Ovary (tissue), 9 donors: Measurements from ENCODE around the gene CHRNE. TPM values are rescaled to one million over a fixed set of nuclear protein-coding genes. Genes with fewer than 3 reads are reported as not detected.
A peak's percentile ranks its signal among the peaks of the same experiment; 100 is the strongest.

Experiments used
- DNase-seq, 5 donors: peaks; one replicate each; pipeline ENCODE4 v3.0.0-alpha.2; 2019 to 2020
- H3K27ac ChIP-seq, 2 donors: fragments of 200-600 bp; one replicate each; pipeline versions ENCODE4 v1.5.1 to v1.8.0; 2019 to 2022
- H3K27me3 ChIP-seq: fragments of 200-600 bp; one replicate; pipeline ENCODE4 v1.8.0; 2022
- H3K36me3 ChIP-seq: fragments of 200-600 bp; sonication (generic); one replicate; pipeline ENCODE4 v1.5.1; 2019
- H3K4me1 ChIP-seq: one replicate; pipeline ENCODE4 v1.8.1; 2013; ENCODE audit warnings: mild to moderate bottlenecking, moderate library complexity; ENCODE audit not compliant: insufficient read depth
- H3K4me3 ChIP-seq: fragments of 200-600 bp; sonication (generic); one replicate; pipeline ENCODE4 v1.5.1; 2017
- H3K9me3 ChIP-seq, 2 donors: fragments of 200-600 bp in 1 of 2; sonication (generic) in 1 of 2; one replicate each; pipeline versions ENCODE4 v1.5.1 to v1.8.1; 2013 to 2019; ENCODE audit warnings: mild to moderate bottlenecking in 1 of 2, moderate library complexity in 1 of 2
- EP300 ChIP-seq: sonication (generic); formaldehyde crosslinking; IDR thresholded peaks from one replicate; pipeline ENCODE4 v1.6.1; 2017; ENCODE audit warnings: antibody characterized with exemption
- POLR2A ChIP-seq: fragments of 450-650 bp; IDR thresholded peaks from one replicate; pipeline ENCODE4 v1.6.1; 2017; ENCODE audit warnings: antibody characterized with exemption, mild to moderate bottlenecking, moderate library complexity
- WGBS, 3 donors: extraction: QIAGEN DNeasy Blood & Tissue Kit in 1 of 3; methylation state at CpG; one replicate each; pipeline versions ENCODE4 v1.1.5 to v1.1.7; 2013 to 2017; 5-methylcytosine and 5-hydroxymethylcytosine counted together
- intact Hi-C, 4 donors: fragments of 100-400 bp; cut with DNase I; formaldehyde crosslinking; loops; one replicate each; pipeline versions ENCODE4 v1.11.0 to v1.15.1; 2022 to 2023
- polyA plus RNA-seq, 2 donors: library from polyadenylated mRNA; stranded (reverse); fragments of 200-250 nt in 1 of 2; fragments of 350-450 nt in 1 of 2; fragmentation: Illumina TruSeq in 1 of 2; extraction: RNeasy Lipid Tissue Mini Kit (QIAGEN cat#74804) in 1 of 2; gene quantifications; one replicate each; pipeline ENCODE4 v1.2.3, GENCODE V29; 2013 to 2014
- total RNA-seq, 7 donors: library from RNA; depleted of rRNA in 2 of 7; stranded (reverse); fragments of >200 nt in 2 of 7; fragmentation: NEBNext Ultra II Directional in 3 of 7; extraction: Animal tissue kit (Norgen Biotek cat#: 25700) in 3 of 7; gene quantifications; one replicate each; pipeline versions ENCODE4 v1.1.0 to v1.2.4, GENCODE V29; 2016 to 2023
- TF ChIP-seq, protein P1 (sequence below), 3 donors: fragments of 450-650 bp in 2 of 3; fragments of 200-600 bp in 1 of 3; IDR thresholded peaks; one replicate each; pipeline versions ENCODE4 v1.5.1 to v1.8.0; 2016 to 2022; ENCODE audit warnings: antibody characterized with exemption in 3 of 3, mild to moderate bottlenecking in 1 of 3
- donor health status: DM: no; HTN: no; CAD: no; lungs with moderate emphysema.
- donor health status: DM: no; HTN: no; CAD: no.
- donor health status: Bipolar disorder and iron deficiency.
- donor health status: DM: yes; HTN: yes; CAD: no.
- donor health status: DM: no; HTN: no; CAD: no.
- donor health status: DM: yes; HTN: yes; CAD: no.

The CHRNE gene
- total and polyA plus RNA-seq, 9 donors = 0.34 to 1.4 (median 1.0) TPM

DNA sequence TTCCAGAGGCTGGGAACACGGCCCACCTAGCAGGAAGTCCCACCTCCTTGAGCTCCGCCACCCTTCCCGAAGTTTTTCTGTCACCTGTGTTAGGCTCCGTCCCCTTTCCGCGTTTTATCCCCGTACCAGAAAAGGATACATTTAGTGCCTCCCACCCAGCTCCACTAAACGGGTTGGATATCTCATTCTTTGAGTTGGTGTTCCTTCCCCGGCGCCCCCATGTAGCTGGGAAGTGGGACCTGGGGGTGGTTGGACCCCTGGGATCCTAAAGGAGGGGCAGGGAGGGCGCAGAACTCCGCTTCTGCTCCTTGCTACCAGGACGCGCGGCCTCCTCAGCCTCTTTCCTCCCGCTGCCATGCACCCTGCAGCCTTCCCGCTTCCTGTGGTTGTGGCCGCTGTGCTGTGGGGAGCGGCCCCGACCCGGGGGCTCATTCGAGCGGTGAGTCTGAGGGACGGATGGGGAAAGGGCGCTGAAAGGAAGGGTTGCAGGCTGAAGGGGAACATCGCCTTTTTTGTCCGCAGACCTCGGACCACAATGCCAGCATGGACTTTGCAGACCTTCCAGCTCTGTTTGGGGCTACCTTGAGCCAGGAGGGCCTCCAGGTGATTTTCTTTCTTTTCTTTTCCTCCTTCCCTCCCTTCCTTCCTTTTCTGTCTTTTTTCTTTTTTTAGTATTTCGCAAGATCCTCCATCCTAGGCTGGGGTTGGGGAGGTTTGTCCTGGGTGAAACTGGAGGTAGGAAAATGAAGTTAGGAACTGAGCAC, 37.8 kb upstream of the CHRNE start:
- TF ChIP-seq POLR2A = no peak
- TF ChIP-seq, protein P1, sequence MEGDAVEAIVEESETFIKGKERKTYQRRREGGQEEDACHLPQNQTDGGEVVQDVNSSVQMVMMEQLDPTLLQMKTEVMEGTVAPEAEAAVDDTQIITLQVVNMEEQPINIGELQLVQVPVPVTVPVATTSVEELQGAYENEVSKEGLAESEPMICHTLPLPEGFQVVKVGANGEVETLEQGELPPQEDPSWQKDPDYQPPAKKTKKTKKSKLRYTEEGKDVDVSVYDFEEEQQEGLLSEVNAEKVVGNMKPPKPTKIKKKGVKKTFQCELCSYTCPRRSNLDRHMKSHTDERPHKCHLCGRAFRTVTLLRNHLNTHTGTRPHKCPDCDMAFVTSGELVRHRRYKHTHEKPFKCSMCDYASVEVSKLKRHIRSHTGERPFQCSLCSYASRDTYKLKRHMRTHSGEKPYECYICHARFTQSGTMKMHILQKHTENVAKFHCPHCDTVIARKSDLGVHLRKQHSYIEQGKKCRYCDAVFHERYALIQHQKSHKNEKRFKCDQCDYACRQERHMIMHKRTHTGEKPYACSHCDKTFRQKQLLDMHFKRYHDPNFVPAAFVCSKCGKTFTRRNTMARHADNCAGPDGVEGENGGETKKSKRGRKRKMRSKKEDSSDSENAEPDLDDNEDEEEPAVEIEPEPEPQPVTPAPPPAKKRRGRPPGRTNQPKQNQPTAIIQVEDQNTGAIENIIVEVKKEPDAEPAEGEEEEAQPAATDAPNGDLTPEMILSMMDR (IDR thresholded peaks at IDR 0.05) = no peak
- no peak for TF ChIP-seq EP300
- intact Hi-C loops = no loop called here
- no peaks in the 10 kb centered on the region for H3K27me3 ChIP-seq
- peak overlapping the region; percentile 88 for H3K4me3 ChIP-seq
- peaks cover 14% of the 10 kb centered on the region for H3K4me1 ChIP-seq
- no peaks in the 10 kb centered on the region for H3K9me3 ChIP-seq
- H3K27ac ChIP-seq = peak overlapping the region; percentile 76 to 93
- H3K36me3 ChIP-seq = no peaks in the 10 kb centered on the region
- peak in 3 of 5 donors; percentile 49 to 87 (median 82) for DNase-seq
- WGBS, 3 donors = 1 to 2% (median 2%) methylated on average over 29 of the region's 29 CpGs

DNA sequence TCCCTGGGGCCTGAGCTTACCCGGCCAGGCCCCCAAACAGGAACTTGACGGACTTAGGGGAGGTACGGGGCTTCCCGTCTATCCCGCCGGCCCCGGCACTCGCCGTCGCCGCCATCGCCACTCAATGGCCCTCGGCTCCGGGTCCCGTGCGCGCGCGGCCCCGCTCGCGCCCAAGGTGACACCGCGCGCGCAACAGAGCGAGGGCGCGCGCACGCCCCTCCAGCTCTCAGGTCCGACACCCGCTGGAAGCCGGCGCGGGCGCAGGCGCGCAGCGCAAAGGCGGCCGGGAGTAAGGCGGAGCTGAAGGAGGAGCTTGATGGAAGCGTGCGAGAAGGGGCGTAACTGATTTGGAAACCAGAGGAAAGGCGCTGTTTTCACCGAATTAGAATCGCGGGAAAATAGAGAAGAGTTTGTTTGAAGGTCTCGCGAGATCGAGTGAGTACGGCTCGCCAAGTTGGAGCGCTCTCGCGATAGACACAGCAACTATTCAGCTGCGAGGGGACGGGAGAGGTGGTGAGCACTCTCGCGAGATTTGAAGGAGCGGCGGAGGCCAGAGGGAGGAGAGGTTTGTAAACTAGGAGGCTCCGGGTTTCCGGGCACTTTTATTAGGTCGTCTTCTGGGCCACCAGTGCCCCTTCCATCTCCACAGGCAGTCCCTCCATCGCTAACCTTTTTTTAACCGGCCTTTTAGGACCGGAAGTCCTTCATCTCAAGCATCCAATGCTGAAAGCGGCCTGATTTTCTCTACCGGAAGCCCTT, 37.1 kb upstream of the CHRNE start, which contains the start of the genes RNF167 and SLC25A11:
RNF167 (plus strand) TSS at position 473 of the 759 bp plus-strand sequence. CDS start 642 bp downstream, outside the sequence.
SLC25A11 (minus strand) TSS at position 251 of the 759 bp plus-strand sequence; CDS start at position 115, 136 bp downstream.
- no peak for TF ChIP-seq EP300
- peak; percentile 3 for TF ChIP-seq POLR2A
- TF ChIP-seq, protein P1 (IDR thresholded peaks at IDR 0.05) = no peak
- Histone ChIP-seq H3K36me3 (no peaks in the 10 kb centered on the region), H3K27ac (peak within 1 kb of the TSS; percentile 76 to 93), H3K27me3 (no peaks in the 10 kb centered on the region), H3K9me3 (no peaks in the 10 kb centered on the region), H3K4me3 (peak within 1 kb of the TSS; percentile 88), H3K4me1 (peaks cover 12% of the 10 kb centered on the region)
- intact Hi-C loops = no loop called here
- peak; percentile 94 to 97 (median 96) for DNase-seq
- 1% methylated on average over 69 to 72 of the region's 72 CpGs for WGBS, 3 donors

DNA sequence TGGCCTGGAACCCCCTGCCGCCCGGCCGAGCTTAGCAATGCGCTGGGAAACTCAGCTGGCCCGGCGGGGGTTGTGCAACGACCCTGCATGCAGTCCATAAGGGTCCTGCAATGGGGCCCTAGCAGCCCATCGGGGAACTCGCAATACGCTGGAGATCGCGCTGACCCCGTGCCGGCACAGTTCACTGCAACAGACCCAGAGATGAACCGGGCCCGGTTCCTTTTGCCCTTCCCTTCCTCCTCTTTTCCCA, 36.6 kb upstream of the CHRNE start:
- Histone ChIP-seq H3K36me3 (no peaks in the 10 kb centered on the region), H3K27me3 (no peaks in the 10 kb centered on the region), H3K27ac (peak overlapping the region in 1 of 2 donors; percentile 93), H3K4me1 (peaks cover 12% of the 10 kb centered on the region), H3K9me3 (no peaks in the 10 kb centered on the region), H3K4me3 (peak overlapping the region; percentile 88)
- no peak for TF ChIP-seq EP300
- TF ChIP-seq, protein P1 (IDR thresholded peaks at IDR 0.05) = no peak
- TF ChIP-seq POLR2A = no peak
- peak in 2 of 5 donors; percentile 29 to 49 for DNase-seq
- WGBS, 3 donors = 0% methylated on average over 12 to 16 of the region's 16 CpGs
- intact Hi-C loops = no loop called here

DNA sequence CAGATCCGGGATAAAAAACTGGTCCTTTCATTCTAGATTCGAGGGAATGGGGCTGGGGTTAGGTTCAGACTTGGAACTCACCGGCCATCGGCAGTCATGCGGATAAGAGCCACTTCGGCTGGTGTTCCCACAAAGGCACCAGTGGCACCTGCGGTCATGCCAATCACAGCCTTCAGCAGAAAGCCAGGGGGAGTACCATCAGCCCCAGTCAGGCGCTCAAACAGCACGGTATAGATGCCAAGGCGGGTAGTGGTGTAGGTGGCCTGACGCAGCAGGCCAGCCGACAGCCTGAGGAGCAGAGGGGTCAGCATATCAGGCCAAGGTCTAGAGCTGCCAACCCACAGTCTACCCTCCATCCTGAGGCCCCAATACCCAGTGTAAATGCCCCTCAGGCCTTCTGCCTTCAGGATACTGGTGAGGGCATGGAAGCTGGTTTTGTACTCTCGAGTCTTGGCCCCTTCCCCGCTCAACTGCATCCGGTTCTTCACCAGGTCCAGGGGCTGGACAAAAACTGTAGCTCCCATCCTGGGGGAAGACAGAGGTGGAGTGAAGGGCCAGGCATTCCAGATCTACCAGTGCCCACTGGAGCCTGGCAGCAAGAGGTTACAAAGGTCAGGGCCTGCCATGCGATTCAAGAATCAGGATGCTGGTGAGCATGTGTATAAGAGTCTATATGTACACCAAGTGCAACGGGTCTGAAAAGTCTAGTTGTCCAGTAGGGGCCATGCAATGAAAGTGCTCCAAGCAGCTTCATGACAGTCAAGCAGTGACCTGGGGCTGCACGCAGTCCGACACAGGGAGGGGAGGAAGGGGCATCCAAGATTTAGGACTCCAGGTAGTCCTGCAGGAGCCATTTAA, 36.0 kb upstream of the CHRNE start:
- H3K4me1 ChIP-seq = peaks cover 14% of the 10 kb centered on the region
- DNase-seq = peak in 1 of 5 donors; percentile 23
- H3K36me3 ChIP-seq = no peaks in the 10 kb centered on the region
- peak overlapping the region in 1 of 2 donors; percentile 93 for H3K27ac ChIP-seq
- TF ChIP-seq, protein P1 (IDR thresholded peaks at IDR 0.05) = no peak
- no peak for TF ChIP-seq EP300
- TF ChIP-seq POLR2A = no peak
- peak overlapping the region; percentile 88 for H3K4me3 ChIP-seq
- WGBS, 3 donors = 51 to 57% (median 56%) methylated on average over 19 of the region's 19 CpGs
- intact Hi-C loops = no loop called here
- H3K27me3 ChIP-seq = no peaks in the 10 kb centered on the region
- H3K9me3 ChIP-seq = no peaks in the 10 kb centered on the region
